ENCODE data around the gene GARNL3. TPM values are rescaled to one million over a fixed set of nuclear protein-coding genes. Genes with fewer than 3 reads are reported as not detected.

Gene GARNL3
- total RNA-seq, 1 experiment from 2014 or later: 5.6 TPM

- no peak for DNase-seq (ENCODE audit: extremely low read depth, low read depth)
Measured at GRCh38 chr9:127344368-127345000, 79.9 kb downstream of the GARNL3 start.

GRCh38 chr9:127345566-127345965 lies 81.0 kb downstream of the GARNL3 start:
- DNase-seq (ENCODE audit: extremely low read depth, low read depth): no peak

- DNase-seq (ENCODE audit: extremely low read depth, low read depth): no peak
Measured at GRCh38 chr9:127346584-127346983, 82.0 kb downstream of the GARNL3 start.

GRCh38 chr9:127347831-127348776 lies 83.5 kb downstream of the GARNL3 start:
- DNase-seq (ENCODE audit: extremely low read depth, low read depth): peak; percentile 41

GRCh38 chr9:127349483-127350113 lies 85.0 kb downstream of the GARNL3 start:
- DNase-seq (ENCODE audit: extremely low read depth, low read depth): no peak

DNA sequence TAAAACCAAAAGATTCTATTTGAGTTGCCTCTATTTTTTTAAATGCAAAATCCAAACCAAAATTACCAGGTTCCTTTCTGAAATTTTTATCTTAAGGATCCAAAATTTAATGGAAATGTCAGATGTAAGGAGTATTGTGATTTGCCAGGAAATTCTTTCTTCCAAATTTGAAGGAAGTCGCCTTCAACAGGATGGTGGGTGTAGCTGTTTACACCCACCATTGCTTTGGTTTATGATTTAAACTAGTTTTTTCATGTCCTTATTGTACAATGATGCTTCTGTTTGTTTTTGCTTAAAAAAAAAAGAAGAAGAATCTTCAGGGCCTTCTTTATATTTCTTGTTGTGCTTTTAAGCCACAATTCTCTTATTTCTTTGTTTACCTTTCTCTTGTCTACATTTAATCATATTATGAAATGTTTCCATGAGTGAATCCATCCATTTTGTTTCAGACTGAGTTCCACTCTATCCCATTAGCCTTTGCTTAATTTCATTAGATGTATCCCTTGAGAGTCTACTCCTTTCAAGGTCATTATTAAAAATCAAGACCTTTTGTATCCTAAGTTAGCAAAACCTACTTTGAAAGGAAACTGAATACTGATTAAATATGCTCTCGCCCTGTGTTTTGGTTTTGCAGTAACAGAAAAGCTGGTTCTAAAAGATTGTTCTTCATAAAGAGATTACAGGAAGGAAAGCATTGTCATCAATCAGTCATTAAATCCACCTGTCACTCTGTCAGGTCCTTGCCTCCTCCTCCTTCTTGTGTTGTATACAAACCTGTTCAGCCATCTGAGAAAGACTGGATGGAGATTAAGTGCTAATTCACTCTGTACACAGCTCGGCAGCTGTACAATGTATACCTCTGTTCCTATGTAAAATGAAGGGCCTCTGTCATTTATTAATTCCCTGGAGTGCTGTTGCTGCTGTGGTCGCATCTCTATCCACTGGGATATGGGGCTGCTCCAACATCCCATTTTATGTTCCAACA lies 86.9 kb downstream of the GARNL3 start:
- no peak for DNase-seq (ENCODE audit: extremely low read depth, low read depth)

DNA sequence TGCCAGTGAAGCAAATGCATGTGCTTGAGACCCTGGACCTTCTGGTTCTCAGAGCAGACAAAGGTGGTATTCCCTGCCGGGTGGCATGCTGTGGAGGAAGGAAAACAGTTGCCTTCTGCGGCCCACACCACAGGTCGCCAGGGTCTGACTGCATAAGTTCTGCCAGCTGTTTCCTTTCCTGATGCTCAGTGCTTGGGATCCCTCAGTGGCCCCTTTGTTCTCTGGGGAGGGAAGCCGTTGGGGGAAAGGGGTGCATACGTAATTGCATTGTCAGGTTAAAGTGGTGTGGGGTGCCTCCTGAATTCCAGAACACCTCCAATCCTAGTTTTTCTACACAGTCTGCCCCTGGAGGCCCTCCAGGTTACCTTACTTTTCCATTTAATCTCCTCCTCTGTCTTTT lies 89.3 kb downstream of the GARNL3 start:
- DNase-seq (ENCODE audit: extremely low read depth, low read depth): no peak

GRCh38 chr9:127356906-127357305 lies 92.3 kb downstream of the GARNL3 start:
- DNase-seq (ENCODE audit: extremely low read depth, low read depth): no peak

GRCh38 chr9:127358023-127358535 lies 93.5 kb downstream of the GARNL3 start:
- DNase-seq (ENCODE audit: extremely low read depth, low read depth): no peak

- DNase-seq (ENCODE audit: extremely low read depth, low read depth): no peak
Measured at GRCh38 chr9:127358770-127359169, 94.2 kb downstream of the GARNL3 start.

- no peak for DNase-seq (ENCODE audit: extremely low read depth, low read depth)
Measured at GRCh38 chr9:127360250-127360649, 95.7 kb downstream of the GARNL3 start.

DNA sequence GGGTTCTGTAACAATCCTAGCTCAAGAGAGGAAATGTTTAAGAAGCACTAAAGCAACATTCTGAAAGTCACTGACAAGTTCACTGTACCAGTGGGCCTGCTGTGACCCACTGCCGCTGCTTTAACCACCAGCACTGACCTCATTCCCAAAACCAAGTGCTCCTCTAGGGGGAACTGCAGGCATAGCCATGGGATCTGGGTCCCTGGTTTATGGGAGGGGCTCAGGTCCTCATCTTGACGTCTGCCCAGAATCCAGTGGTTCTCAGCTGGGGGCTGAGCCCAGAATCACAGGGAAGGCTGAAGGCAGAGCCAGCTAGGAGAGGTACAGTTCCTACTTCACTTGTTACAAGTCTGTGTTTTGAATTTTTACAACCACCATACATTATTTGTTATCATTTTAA lies 96.3 kb downstream of the GARNL3 start:
- peak; percentile 6 for DNase-seq (ENCODE audit: extremely low read depth, low read depth)

DNA sequence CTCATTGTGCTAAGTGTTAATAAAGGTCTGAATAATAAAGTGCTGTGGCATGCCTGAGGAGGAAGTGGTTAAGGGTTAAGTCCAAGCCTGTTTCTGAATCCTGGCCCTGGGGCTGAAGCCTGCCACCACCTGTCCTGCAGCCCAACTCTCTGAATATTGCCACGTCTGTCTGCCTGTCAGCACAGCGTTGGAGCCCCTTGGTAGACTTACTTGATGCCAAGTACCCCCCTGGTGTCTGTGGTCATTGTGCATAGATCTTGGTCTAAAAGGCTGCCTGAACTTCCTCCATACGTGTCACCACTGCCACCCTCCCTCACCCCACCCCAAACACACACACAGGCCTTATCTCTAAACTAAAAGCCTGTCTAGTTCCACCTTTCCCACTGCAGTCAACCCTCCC lies 97.0 kb downstream of the GARNL3 start:
- no peak for DNase-seq (ENCODE audit: extremely low read depth, low read depth)

GRCh38 chr9:127362829-127363228 lies 98.3 kb downstream of the GARNL3 start:
- no peak for DNase-seq (ENCODE audit: extremely low read depth, low read depth)

GRCh38 chr9:127365461-127365860 lies 100.9 kb downstream of the GARNL3 start:
- DNase-seq (ENCODE audit: extremely low read depth, low read depth): no peak

GRCh38 chr9:127366594-127366993 lies 102.0 kb downstream of the GARNL3 start:
- DNase-seq (ENCODE audit: extremely low read depth, low read depth): no peak

DNA sequence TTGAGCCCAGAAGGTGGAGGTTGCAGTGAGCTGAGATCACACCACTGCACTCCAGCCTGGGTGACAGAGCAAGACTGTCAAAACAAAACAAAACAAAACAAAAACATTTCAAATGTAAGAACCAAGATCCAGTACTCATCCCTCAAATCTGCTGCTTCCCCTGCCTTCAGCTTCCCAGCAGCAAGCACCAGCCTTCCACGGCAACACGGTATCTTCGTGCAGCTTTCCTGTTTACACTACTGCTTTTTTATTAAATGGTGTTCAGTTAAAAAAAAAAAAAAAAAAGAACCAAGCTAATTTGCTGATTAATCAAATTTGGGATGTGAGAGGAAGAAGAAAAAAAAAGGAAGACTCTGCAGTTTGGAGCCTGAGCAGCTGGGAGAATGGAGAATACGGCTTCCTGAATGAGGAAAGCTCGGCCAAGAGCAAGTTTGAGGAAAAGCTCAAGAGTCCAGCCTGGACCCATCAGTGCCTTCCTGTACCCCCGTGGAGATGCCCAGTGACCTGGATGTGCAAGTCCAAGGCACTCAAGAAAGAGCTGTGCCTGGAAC lies 104.4 kb downstream of the GARNL3 start:
- DNase-seq (ENCODE audit: extremely low read depth, low read depth): no peak

DNA sequence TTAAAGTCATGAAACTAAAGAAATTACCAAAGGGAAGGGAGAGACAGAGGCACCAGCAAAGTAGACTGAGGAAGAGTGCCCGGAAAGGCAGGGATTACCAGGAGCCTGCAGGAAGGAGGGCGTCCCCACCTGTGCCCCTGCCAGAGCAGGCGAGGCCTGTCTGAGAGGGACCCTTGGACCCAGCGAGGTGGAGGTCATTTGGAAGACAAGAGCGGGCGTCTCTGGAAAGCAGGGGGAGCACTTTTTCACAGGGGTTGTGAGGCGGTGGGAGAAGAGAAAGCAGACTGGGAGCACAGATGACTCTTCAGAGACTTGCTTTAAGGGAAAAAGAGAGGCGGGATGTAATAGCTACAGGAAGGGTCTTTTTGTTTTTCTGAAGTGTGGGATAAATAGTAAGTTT lies 104.9 kb downstream of the GARNL3 start:
- DNase-seq (ENCODE audit: extremely low read depth, low read depth): no peak

DNA sequence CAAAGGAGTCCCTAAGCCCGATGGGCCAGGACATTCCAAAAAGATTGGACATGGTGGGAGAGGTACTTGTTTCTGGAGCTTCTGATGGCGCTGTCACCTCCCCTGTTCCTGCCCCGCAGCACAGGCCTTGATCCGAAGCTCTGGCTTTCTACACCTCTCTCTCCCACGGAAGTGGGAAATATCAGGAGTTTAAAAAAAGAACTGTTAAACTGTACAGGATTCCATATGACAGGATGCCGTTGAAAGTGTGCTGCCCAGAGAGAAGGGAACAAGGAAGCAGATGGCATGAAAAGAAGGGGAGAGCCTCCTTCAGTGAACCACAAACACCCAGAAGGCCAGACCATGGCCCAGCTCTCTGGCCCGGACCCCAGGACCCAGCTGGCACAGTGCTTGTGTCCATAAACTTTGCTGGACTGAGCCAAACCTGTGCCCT lies 105.6 kb downstream of the GARNL3 start:
- no peak for DNase-seq (ENCODE audit: extremely low read depth, low read depth)
